ENCODE measurements around the gene EIF4B.

GRCh38 chr12:53078425-53079225, 72.4 kb downstream of the EIF4B start:
- TF ChIP-seq, protein P1, sequence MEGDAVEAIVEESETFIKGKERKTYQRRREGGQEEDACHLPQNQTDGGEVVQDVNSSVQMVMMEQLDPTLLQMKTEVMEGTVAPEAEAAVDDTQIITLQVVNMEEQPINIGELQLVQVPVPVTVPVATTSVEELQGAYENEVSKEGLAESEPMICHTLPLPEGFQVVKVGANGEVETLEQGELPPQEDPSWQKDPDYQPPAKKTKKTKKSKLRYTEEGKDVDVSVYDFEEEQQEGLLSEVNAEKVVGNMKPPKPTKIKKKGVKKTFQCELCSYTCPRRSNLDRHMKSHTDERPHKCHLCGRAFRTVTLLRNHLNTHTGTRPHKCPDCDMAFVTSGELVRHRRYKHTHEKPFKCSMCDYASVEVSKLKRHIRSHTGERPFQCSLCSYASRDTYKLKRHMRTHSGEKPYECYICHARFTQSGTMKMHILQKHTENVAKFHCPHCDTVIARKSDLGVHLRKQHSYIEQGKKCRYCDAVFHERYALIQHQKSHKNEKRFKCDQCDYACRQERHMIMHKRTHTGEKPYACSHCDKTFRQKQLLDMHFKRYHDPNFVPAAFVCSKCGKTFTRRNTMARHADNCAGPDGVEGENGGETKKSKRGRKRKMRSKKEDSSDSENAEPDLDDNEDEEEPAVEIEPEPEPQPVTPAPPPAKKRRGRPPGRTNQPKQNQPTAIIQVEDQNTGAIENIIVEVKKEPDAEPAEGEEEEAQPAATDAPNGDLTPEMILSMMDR (IDR thresholded peaks at IDR 0.05), result no peak
- TF ChIP-seq POLR2A (IDR thresholded peaks at IDR 0.05; ENCODE audit: low read depth) (no peak), EP300 (IDR thresholded peaks at IDR 0.05) (no peak), POLR2AphosphoS5 (IDR thresholded peaks at IDR 0.05) (no peak)

All from esophagus muscularis mucosa (tissue), 4 donors.